ENCODE data around the gene DNAJC27.

- TF ChIP-seq POLR2AphosphoS5 (IDR thresholded peaks at IDR 0.05; ENCODE audit: low read depth, low read length) (no peak), PAX5 (IDR thresholded peaks at IDR 0.05; ENCODE audit: insufficient read depth, low read length, severe bottlenecking) (no peak)
These were observed 544 bp downstream of the DNAJC27 start for GRCh38 chr2:24971286-24971535.
